ENCODE data around the gene HELZ. TPM values are rescaled to one million over a fixed set of nuclear protein-coding genes. Genes with fewer than 3 reads are reported as not detected.
"Not testable (repeated sequence)": the region's sequence is repeated elsewhere in the genome, so short reads cannot be mapped to it uniquely, and the experiment has no call there.

Gene HELZ
- total and polyA plus RNA-seq, 2 of the 8 experiments (the other 6 are each of a cell fraction or from before 2014, with no cell fraction given), result 10.0 to 48.7 TPM

DNA sequence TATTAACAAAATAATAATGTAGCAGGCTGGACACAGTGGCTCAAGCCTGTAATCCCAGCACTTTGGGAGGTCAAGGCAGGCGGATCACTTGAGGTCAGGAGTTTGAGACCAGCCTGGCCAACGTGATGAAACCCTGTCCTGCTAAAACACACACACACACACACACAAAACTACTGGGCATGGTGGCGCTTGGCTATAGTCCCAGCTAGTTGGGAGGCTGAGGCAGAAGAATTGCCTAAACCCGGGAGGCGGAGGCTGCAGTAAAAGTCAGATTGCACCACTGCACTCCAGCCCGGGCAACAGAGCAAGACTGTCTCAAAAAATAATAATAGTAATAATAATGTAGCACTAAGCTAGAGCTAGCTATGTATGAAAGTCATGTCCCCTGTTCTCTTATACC is 118.5 kb downstream of the HELZ start:
- H3K27ac ChIP-seq (ENCODE audit: low read depth, low read length); H3K4me2 ChIP-seq (ENCODE audit: insufficient read depth in 1 of 2, low read depth in 2 of 2, low read length in 2 of 2); DNase-seq (ENCODE audit: low read depth in 1 of 2, low spot score in 2 of 2); H4K5ac ChIP-seq (ENCODE audit: insufficient read length, low read depth, low read length); H3K4me1 ChIP-seq (replicated peaks in 1 of 4; ENCODE audit: control insufficient read depth in 3 of 4, insufficient read depth in 4 of 4, low read length in 3 of 4); POLR2A ChIA-PET (ENCODE audit: partially characterized antibody); H3K79me1 ChIP-seq (ENCODE audit: low read depth, low read length); H2AFZ ChIP-seq (ENCODE audit: low read length); H3K4ac ChIP-seq (replicated peaks; ENCODE audit: insufficient read length, low read depth, low read length); FAIRE-seq; H3K14ac ChIP-seq (ENCODE audit: insufficient read length); H2BK120ac ChIP-seq (replicated peaks; ENCODE audit: low read depth, low read length); H2AK5ac ChIP-seq (ENCODE audit: low read depth, low read length); H2BK5ac ChIP-seq (ENCODE audit: low read depth, low read length); H3K56ac ChIP-seq (replicated peaks; ENCODE audit: insufficient read length, low read depth, low read length); H2BK20ac ChIP-seq (ENCODE audit: low read length); H3K23me2 ChIP-seq (ENCODE audit: low read depth, low read length); H3K9ac ChIP-seq (replicated peaks in 1 of 4; ENCODE audit: extremely low read depth in 1 of 4, low read depth in 3 of 4, low read length in 3 of 4); H3K9me3 ChIP-seq (ENCODE audit: insufficient read depth in 2 of 2, low read depth in 1 of 2, low read length in 1 of 2); H2BK12ac ChIP-seq (ENCODE audit: low read depth, low read length); H3K27me3 ChIP-seq (replicated peaks in 1 of 4; ENCODE audit: control insufficient read depth in 3 of 4, extremely low read depth in 1 of 4, insufficient read depth in 3 of 4, low read length in 3 of 4); H3K79me2 ChIP-seq (ENCODE audit: control insufficient read depth in 1 of 2, insufficient read depth in 2 of 2, low read length in 2 of 2); H4K20me1 ChIP-seq (replicated peaks in 1 of 2; ENCODE audit: control insufficient read depth in 1 of 2, insufficient read depth in 2 of 2, low read length in 2 of 2); H4K8ac ChIP-seq (ENCODE audit: extremely low read depth, insufficient read depth, low read length); H2BK15ac ChIP-seq (ENCODE audit: low read length); H3K18ac ChIP-seq (ENCODE audit: extremely low read depth, low read length); H4K91ac ChIP-seq (replicated peaks; ENCODE audit: insufficient read length, low read length); H3K4me3 ChIP-seq (ENCODE audit: extremely low read depth in 1 of 4, insufficient read depth in 2 of 4, low read depth in 3 of 4, low read length in 4 of 4); H3K23ac ChIP-seq (ENCODE audit: insufficient read length): not testable (repeated sequence)
- CTCF ChIA-PET (ENCODE audit: partially characterized antibody), result interaction anchor here (1.0 to 2.2 kb wide), 5 partner anchors 10 to 110 kb away, joined by 3 to 8 read pairs (median 3); no protein-coding TSS in a partner anchor
- WGBS, 2 experiments (ENCODE audit: extremely low coverage in 1 of 2, insufficient coverage in 1 of 2, insufficient read length in 1 of 2, insufficient replicate concordance in 2 of 2, low coverage in 1 of 2, low lambda C conversion rate in 2 of 2, missing lambda C conversion rate in 1 of 2), result 90% methylated on average over 6 of the region's 6 CpGs; no CpG with 5 or more reads in 1 of the 2 experiments
- peaks cover 0 to 12% (median 2%) of the 10 kb centered on the region in 4 experiments; a peak in 2 of 8 replicates for H3K36me3 ChIP-seq (ENCODE audit: control insufficient read depth in 2 of 4, insufficient read depth in 4 of 4, low read length in 3 of 4)
